ENCODE measurements around the gene KCNG2. TPM values are rescaled to one million over a fixed set of nuclear protein-coding genes. Genes with fewer than 3 reads are reported as not detected.

Gene KCNG2
- total RNA-seq, 1 donor from 2014 or later: not detected

- no peaks in the 10 kb centered on the region for H3K36me3 ChIP-seq
- no peak for TF ChIP-seq EZH2 (IDR thresholded peaks at IDR 0.05)
- TF ChIP-seq CTCF (IDR thresholded peaks at IDR 0.05): no peak
- no peaks in the 10 kb centered on the region for H3K4me1 ChIP-seq
- H3K4me2 ChIP-seq: no peak overlapping the region
- Mint-ChIP-seq H3K36me3 (no peaks in the 10 kb centered on the region), H3K4me1 (no peaks in the 10 kb centered on the region), H3K4me3 (no peak overlapping the region), H3K27me3 (ENCODE audit: insufficient read depth, low read depth) (no peaks in the 10 kb centered on the region), H3K9me3 (peaks cover 36% of the 10 kb centered on the region), H3K27ac (no peak overlapping the region)
- H3K27ac ChIP-seq: no peak overlapping the region
- H3K27me3 ChIP-seq: no peaks in the 10 kb centered on the region
- no peak for DNase-seq (ENCODE audit: low spot score)
- H3F3A ChIP-seq (ENCODE audit: low read depth): no peaks in the 10 kb centered on the region
- no peak overlapping the region for H3K4me3 ChIP-seq
- H3K9me3 ChIP-seq (ENCODE audit: low read depth): no peaks in the 10 kb centered on the region
- no peaks in the 10 kb centered on the region for H3K79me2 ChIP-seq (ENCODE audit: low read depth)
- H3K9ac ChIP-seq: no peak overlapping the region
- H2AFZ ChIP-seq (replicated peaks): no peak overlapping the region
- H4K20me1 ChIP-seq (ENCODE audit: low read depth): no peaks in the 10 kb centered on the region
Measured at GRCh38 chr18:79884963-79885728, 87.4 kb downstream of the KCNG2 start.

GRCh38 chr18:79887181-79888000, 89.7 kb downstream of the KCNG2 start:
- H3K9me3 ChIP-seq (ENCODE audit: low read depth): no peaks in the 10 kb centered on the region
- H3F3A ChIP-seq (ENCODE audit: low read depth): no peaks in the 10 kb centered on the region
- H3K4me1 ChIP-seq: no peaks in the 10 kb centered on the region
- H3K9me3 Mint-ChIP-seq: peaks cover 50% of the 10 kb centered on the region
- no peaks in the 10 kb centered on the region for H4K20me1 ChIP-seq (ENCODE audit: low read depth)
- H3K4me1 Mint-ChIP-seq: no peaks in the 10 kb centered on the region
- H3K9ac ChIP-seq: no peak overlapping the region
- H3K27me3 ChIP-seq: no peaks in the 10 kb centered on the region
- TF ChIP-seq CTCF (IDR thresholded peaks at IDR 0.05): no peak
- H3K36me3 ChIP-seq: no peaks in the 10 kb centered on the region
- H3K27me3 Mint-ChIP-seq (ENCODE audit: insufficient read depth, low read depth): peaks cover 5% of the 10 kb centered on the region
- no peak overlapping the region for H3K4me3 Mint-ChIP-seq
- DNase-seq (ENCODE audit: low spot score): no peak
- no peak overlapping the region for H3K4me2 ChIP-seq
- H3K27ac Mint-ChIP-seq: no peak overlapping the region
- no peak overlapping the region for H3K4me3 ChIP-seq
- no peak overlapping the region for H3K27ac ChIP-seq
- H2AFZ ChIP-seq (replicated peaks): no peak overlapping the region
- no peaks in the 10 kb centered on the region for H3K79me2 ChIP-seq (ENCODE audit: low read depth)
- H3K36me3 Mint-ChIP-seq: no peaks in the 10 kb centered on the region

- Histone ChIP-seq H3K27ac (no peak overlapping the region), H4K20me1 (ENCODE audit: low read depth) (no peaks in the 10 kb centered on the region), H3K27me3 (no peaks in the 10 kb centered on the region), H3K4me1 (no peaks in the 10 kb centered on the region), H2AFZ (replicated peaks) (no peak overlapping the region), H3K4me2 (no peak overlapping the region), H3K4me3 (no peak overlapping the region), H3K36me3 (no peaks in the 10 kb centered on the region), H3K79me2 (ENCODE audit: low read depth) (no peaks in the 10 kb centered on the region), H3K9me3 (ENCODE audit: low read depth) (no peaks in the 10 kb centered on the region), H3K9ac (no peak overlapping the region), H3F3A (ENCODE audit: low read depth) (no peaks in the 10 kb centered on the region)
- TF ChIP-seq EZH2 (IDR thresholded peaks at IDR 0.05) (no peak), CTCF (IDR thresholded peaks at IDR 0.05) (no peak), EZH2phosphoT487 (IDR thresholded peaks at IDR 0.05) (no peak)
- no peaks in the 10 kb centered on the region for H3K4me1 Mint-ChIP-seq
- no peak overlapping the region for H3K27ac Mint-ChIP-seq
- H3K4me3 Mint-ChIP-seq: no peak overlapping the region
- peaks cover 5% of the 10 kb centered on the region for H3K27me3 Mint-ChIP-seq (ENCODE audit: insufficient read depth, low read depth)
- no peaks in the 10 kb centered on the region for H3K36me3 Mint-ChIP-seq
- H3K9me3 Mint-ChIP-seq: peaks cover 55% of the 10 kb centered on the region
- no peak for DNase-seq (ENCODE audit: low spot score)
Measured at GRCh38 chr18:79888016-79888415, 90.3 kb downstream of the KCNG2 start.

Data from neural progenitor cell (in vitro differentiated cells).